GM12865 (cell line): ENCODE results near the gene KMT2D.

ENCODE experiments used
- DNase-seq: peaks from one replicate; pipeline ENCODE4 v3.0.0; 2010; ENCODE audit warnings: low read depth
- H3K4me3 ChIP-seq: 2 replicates; pipeline ENCODE4 v1.5.1; 2011; ENCODE audit warnings: mild to moderate bottlenecking, low read depth, low read length, control low read depth
- TF ChIP-seq, protein P1 (sequence below): IDR thresholded peaks from 2 replicates; pipeline ENCODE4 v1.5.1; 2011; ENCODE audit warnings: low read length, control low read depth, low read depth, inconsistent platforms; ENCODE audit not compliant: insufficient read depth; ENCODE audit errors: missing control alignments

Gene KMT2D

DNA sequence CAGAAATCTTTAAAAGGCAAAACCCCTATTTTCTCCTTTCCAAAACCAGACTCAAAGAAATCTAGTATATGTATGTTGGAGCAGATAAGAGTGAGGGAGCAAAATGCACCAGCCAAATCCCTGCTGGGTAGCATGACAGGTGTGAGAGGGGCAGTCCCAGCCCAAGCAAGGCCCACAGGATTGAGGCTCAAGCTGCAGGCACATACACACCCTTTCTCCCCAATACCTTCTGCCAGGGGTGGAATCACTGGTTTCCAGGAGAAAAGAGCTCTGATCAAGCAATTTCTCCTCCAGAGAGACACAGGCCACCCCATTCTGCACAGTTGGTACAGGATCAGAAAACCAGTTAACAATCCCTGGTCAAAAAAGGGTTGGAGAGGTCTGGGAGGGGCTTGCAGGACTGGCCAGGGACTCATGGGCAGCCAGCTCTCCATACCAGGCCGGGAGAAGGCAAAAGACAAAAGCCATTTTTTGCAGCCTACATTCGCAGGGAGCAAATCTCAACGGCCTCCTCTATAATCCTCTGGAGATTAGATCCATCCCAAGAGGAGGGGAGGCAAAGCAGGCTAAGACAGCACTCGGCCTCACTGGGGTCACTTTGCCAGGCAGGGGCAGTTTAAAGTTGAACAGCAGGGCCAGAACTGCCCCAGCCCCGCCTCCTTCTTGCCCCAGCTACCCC, 2.1 kb downstream of the KMT2D start:
- TF ChIP-seq, protein P1, sequence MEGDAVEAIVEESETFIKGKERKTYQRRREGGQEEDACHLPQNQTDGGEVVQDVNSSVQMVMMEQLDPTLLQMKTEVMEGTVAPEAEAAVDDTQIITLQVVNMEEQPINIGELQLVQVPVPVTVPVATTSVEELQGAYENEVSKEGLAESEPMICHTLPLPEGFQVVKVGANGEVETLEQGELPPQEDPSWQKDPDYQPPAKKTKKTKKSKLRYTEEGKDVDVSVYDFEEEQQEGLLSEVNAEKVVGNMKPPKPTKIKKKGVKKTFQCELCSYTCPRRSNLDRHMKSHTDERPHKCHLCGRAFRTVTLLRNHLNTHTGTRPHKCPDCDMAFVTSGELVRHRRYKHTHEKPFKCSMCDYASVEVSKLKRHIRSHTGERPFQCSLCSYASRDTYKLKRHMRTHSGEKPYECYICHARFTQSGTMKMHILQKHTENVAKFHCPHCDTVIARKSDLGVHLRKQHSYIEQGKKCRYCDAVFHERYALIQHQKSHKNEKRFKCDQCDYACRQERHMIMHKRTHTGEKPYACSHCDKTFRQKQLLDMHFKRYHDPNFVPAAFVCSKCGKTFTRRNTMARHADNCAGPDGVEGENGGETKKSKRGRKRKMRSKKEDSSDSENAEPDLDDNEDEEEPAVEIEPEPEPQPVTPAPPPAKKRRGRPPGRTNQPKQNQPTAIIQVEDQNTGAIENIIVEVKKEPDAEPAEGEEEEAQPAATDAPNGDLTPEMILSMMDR = no peak
- DNase-seq = no peak
- peak overlapping the region; percentile 72 for H3K4me3 ChIP-seq

DNA sequence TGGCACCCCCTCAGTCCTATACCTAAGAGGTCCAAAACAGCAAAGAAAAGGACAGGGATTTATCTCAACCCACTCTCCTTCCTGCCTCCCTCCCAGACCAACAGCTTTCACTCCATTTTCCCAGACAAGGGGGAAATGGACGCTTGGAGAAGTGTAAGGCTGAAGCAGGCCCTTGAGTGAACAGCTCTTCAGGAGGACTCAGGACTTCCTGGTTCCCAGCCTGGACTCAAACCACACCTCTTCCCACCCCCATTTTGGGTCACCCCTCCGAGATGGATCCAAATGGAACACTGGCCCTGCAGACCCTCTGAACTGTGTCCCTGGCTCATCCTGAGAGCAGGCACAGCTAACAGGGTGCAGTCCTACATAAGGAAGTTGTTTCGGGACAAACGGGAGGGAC, 2.7 kb downstream of the KMT2D start:
- peak overlapping the region; percentile 72 for H3K4me3 ChIP-seq

DNA sequence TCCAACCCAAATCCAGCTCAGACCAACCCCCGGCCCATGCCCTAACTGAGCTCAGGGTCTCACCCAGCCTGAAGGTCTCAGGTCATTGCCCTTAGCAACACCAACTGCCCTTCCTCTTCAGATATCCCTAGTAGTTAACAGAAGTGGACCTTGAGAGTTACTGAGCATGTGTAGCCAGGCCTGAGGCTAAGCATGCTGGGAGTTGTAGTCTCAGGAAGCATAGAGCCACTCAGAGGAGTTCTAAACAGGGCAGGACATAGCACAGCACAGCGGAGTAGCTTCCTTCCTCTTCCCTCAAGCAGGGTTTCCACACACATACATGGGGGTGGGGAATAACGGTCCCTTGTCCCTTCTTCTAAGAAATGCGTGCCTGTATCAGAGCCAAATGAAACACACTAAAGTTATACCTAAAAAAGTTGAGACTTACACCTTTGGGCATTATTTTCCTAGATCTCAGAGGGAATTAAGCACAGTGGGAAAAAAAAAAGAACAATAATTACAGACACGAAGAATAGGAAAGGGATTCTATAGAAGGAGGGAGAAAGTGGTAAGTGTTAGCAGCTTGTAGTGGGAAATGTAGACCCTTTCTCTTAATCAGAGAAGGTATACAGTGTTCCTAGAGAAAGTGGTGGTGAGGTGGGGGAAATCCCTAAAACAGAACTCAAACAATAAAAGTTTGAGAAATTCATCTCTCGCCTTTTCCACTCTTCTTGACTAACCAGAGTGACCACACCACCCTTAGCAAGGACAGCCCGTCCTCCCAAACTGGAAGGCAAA, 4.4 kb downstream of the KMT2D start:
- TF ChIP-seq, protein P1 = no peak
- DNase-seq = peak; percentile 86
- H3K4me3 ChIP-seq = peak overlapping the region; percentile 72

More for the DNA sequence above, 2.7 kb downstream of the KMT2D start:
- TF ChIP-seq, protein P1 = no peak
- DNase-seq = no peak

DNA sequence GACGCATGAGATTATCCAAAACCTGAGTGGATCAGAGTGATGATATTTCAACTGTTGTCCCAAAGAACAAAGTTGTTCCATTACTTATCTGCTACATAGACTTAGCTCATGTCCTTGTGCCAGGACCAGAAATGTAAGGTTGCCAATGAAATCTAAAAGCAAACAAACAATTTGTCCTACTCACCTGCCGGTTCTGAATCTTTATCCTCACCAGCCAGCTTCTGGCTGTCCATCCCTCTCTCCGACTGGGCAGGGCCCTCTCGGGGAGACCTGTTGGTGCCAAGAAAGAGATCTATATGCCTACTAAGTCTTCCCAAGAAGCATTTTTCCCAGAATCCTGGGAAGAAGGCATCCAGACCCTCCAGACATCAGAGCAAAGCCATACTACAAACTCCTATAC, 5.5 kb downstream of the KMT2D start:
- DNase-seq = no peak
- TF ChIP-seq, protein P1 = no peak
- no peak overlapping the region for H3K4me3 ChIP-seq

DNA sequence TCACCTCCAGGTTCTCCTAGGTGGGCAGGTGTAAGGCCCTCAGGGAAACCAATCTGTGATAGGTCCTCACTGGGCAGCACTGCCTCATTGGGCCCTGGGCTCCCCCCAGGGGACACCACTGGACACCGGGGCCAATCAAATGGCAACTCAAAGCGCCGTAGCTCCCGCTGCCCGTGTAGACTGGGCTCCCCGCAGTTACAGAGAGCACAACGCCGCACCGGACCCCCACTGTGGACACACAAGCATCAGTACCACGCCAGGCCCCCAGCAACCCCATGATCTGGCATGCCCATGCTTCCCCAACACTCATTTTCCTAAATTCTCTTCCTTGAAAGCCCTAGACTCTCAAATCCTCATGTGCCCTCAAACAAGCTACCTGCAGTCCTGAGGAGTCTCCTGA, 6.1 kb downstream of the KMT2D start:
- no peak overlapping the region for H3K4me3 ChIP-seq
- DNase-seq = no peak
- TF ChIP-seq, protein P1 = no peak

DNA sequence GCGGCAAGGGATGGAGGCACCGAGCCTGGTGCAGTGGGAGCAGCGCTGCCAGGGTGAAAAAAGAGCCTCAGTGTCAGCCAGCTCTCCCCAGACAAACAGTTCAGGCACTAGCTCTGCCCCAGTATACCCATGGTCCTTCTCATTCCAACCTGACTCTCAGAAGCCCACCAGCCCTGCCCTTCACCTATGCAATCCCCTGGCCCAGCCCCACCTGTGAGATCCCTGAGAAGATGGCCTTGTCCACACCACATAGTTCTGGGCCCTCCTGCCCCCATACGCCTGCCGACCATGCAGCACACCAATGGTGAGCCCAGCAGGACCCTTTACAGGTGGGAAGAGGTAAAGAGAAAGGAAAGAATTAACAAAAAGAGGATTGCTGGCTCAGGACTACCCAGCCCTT, 6.5 kb downstream of the KMT2D start:
- DNase-seq = no peak
- no peak overlapping the region for H3K4me3 ChIP-seq
- TF ChIP-seq, protein P1 = no peak
